Osteoblast (primary cell): ENCODE data around the gene ZNRD2. TPM values are rescaled to one million over a fixed set of nuclear protein-coding genes. Genes with fewer than 3 reads are reported as not detected.

Experiments
- DNase-seq: peaks from one replicate; pipeline ENCODE4 v3.0.0; 2011; ENCODE audit warnings: low spot score, mixed read lengths; ENCODE audit not compliant: insufficient read length; ENCODE audit errors: missing footprints
- H2AFZ ChIP-seq: 2 replicates; pipeline ENCODE4 v1.6.0; 2011; ENCODE audit warnings: mild to moderate bottlenecking, low read length
- H3K27ac ChIP-seq: 2 replicates; pipeline ENCODE4 v1.5.1; 2011; ENCODE audit warnings: mild to moderate bottlenecking, low read depth, low read length, moderate library complexity
- H3K27me3 ChIP-seq: 2 replicates; pipeline ENCODE4 v1.6.0; 2012; ENCODE audit warnings: mild to moderate bottlenecking, control low read depth, inconsistent platforms, low read length, moderate library complexity; ENCODE audit not compliant: insufficient read depth
- H3K36me3 ChIP-seq: 2 replicates; pipeline ENCODE4 v1.5.1; 2011; ENCODE audit warnings: mild to moderate bottlenecking, low read length, control low read depth, moderate library complexity; ENCODE audit not compliant: insufficient read depth
- H3K4me1 ChIP-seq: 2 replicates; pipeline ENCODE4 v1.5.1; 2011; ENCODE audit warnings: mild to moderate bottlenecking, low read length, control low read depth, moderate library complexity; ENCODE audit not compliant: insufficient read depth
- H3K4me2 ChIP-seq: 2 replicates; pipeline ENCODE4 v1.6.0; 2011; ENCODE audit warnings: mild to moderate bottlenecking, low read length; ENCODE audit not compliant: insufficient read depth
- H3K4me3 ChIP-seq: fragments of 200-600 bp; sonication (generic); 3 replicates; pipeline ENCODE4 v1.5.1; 2012; ENCODE audit warnings: mild to moderate bottlenecking, low read length, inconsistent platforms; ENCODE audit not compliant: insufficient read depth
- H3K79me2 ChIP-seq: 2 replicates; pipeline ENCODE4 v1.6.0; 2012; ENCODE audit warnings: mild to moderate bottlenecking, low read length, control low read depth, inconsistent platforms; ENCODE audit not compliant: insufficient read depth
- H3K9me3 ChIP-seq: 2 replicates; pipeline ENCODE4 v1.5.1; 2011; ENCODE audit warnings: low read depth, low read length, control low read depth
- H4K20me1 ChIP-seq: 2 replicates; pipeline ENCODE4 v1.6.0; 2012; ENCODE audit warnings: mild to moderate bottlenecking, low read length, control low read depth; ENCODE audit not compliant: insufficient read depth
- total RNA-seq: library from RNA; depleted of rRNA; stranded (reverse); fragments of >200 nt; gene quantifications from 2 replicates; pipeline ENCODE4 v1.2.3, GENCODE V29; 2012
- TF ChIP-seq, protein P1 (sequence below): IDR thresholded peaks from 2 replicates; pipeline ENCODE4 v1.5.1; 2011; ENCODE audit warnings: mild to moderate bottlenecking, low read depth, low read length, moderate library complexity; ENCODE audit errors: extremely low read depth

The ZNRD2 gene
- total RNA-seq, 1 donor, result 42.3 TPM

- H3K4me1 ChIP-seq, result peaks cover 16% of the 10 kb centered on the region
- peak; percentile 35 for DNase-seq
- H3K4me2 ChIP-seq, result peak overlapping the region; percentile 79
- H4K20me1 ChIP-seq, result peaks cover 30% of the 10 kb centered on the region
- TF ChIP-seq, protein P1, sequence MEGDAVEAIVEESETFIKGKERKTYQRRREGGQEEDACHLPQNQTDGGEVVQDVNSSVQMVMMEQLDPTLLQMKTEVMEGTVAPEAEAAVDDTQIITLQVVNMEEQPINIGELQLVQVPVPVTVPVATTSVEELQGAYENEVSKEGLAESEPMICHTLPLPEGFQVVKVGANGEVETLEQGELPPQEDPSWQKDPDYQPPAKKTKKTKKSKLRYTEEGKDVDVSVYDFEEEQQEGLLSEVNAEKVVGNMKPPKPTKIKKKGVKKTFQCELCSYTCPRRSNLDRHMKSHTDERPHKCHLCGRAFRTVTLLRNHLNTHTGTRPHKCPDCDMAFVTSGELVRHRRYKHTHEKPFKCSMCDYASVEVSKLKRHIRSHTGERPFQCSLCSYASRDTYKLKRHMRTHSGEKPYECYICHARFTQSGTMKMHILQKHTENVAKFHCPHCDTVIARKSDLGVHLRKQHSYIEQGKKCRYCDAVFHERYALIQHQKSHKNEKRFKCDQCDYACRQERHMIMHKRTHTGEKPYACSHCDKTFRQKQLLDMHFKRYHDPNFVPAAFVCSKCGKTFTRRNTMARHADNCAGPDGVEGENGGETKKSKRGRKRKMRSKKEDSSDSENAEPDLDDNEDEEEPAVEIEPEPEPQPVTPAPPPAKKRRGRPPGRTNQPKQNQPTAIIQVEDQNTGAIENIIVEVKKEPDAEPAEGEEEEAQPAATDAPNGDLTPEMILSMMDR, result no peak
- H3K36me3 ChIP-seq, result peaks cover 26% of the 10 kb centered on the region
- peak overlapping the region; percentile 83 for H2AFZ ChIP-seq
- H3K27me3 ChIP-seq, result no peaks in the 10 kb centered on the region
- H3K79me2 ChIP-seq, result peaks cover 35% of the 10 kb centered on the region
- H3K27ac ChIP-seq, result peak overlapping the region; percentile 32
- no peaks in the 10 kb centered on the region for H3K9me3 ChIP-seq
- peak overlapping the region; percentile 46 for H3K4me3 ChIP-seq
Observed at GRCh38 chr11:65524014-65524740, 46.1 kb upstream of the ZNRD2 start.

- TF ChIP-seq, protein P1, result no peak
- Histone ChIP-seq H3K79me2 (peaks cover 43% of the 10 kb centered on the region), H3K27me3 (no peaks in the 10 kb centered on the region), H3K27ac (peak within 1 kb of the TSS; percentile 75), H3K9me3 (no peaks in the 10 kb centered on the region), H3K4me1 (peaks cover 16% of the 10 kb centered on the region), H4K20me1 (peaks cover 37% of the 10 kb centered on the region), H3K4me3 (peak within 1 kb of the TSS; percentile 95), H2AFZ (peak within 1 kb of the TSS; percentile 83), H3K4me2 (peak within 1 kb of the TSS; percentile 83), H3K36me3 (peaks cover 33% of the 10 kb centered on the region)
- peak; percentile 98 for DNase-seq
Observed at GRCh38 chr11:65524741-65525545, 45.3 kb upstream of the ZNRD2 start, which contains the start of gene SCYL1. TSS of gene SCYL1 (plus strand) at chr11:65525083. CDS start at chr11:65525154, 71 bp downstream.

- H3K79me2 ChIP-seq, result peaks cover 51% of the 10 kb centered on the region
- H3K27ac ChIP-seq, result peak overlapping the region; percentile 75
- H3K27me3 ChIP-seq, result no peaks in the 10 kb centered on the region
- peaks cover 41% of the 10 kb centered on the region for H3K36me3 ChIP-seq
- H4K20me1 ChIP-seq, result peaks cover 45% of the 10 kb centered on the region
- peaks cover 16% of the 10 kb centered on the region for H3K4me1 ChIP-seq
- peak overlapping the region; percentile 95 for H3K4me3 ChIP-seq
- no peak overlapping the region for H2AFZ ChIP-seq
- TF ChIP-seq, protein P1, result no peak
- H3K4me2 ChIP-seq, result peak overlapping the region; percentile 83
- peak; percentile 58 for DNase-seq
- no peaks in the 10 kb centered on the region for H3K9me3 ChIP-seq
Observed at GRCh38 chr11:65525546-65526480, 44.5 kb upstream of the ZNRD2 start.
